H1 (cell line): ENCODE measurements around the gene KATNAL2. TPM values are rescaled to one million over a fixed set of nuclear protein-coding genes. Genes with fewer than 3 reads are reported as not detected.

Experiments used
- CTCF ChIA-PET: fragments of 300-600 bp; sonication (Branson Sonifier 250); formaldehyde crosslinking; loops from one replicate; lab custom pipeline; 2021; ENCODE audit not compliant: partially characterized antibody; lab: Charles Lee
- POLR2A ChIA-PET: fragments of 300-600 bp; sonication (Branson Sonifier 250); formaldehyde crosslinking; loops from one replicate; lab custom pipeline; 2021; ENCODE audit warnings: inconsistent platforms; ENCODE audit not compliant: partially characterized antibody; lab: Charles Lee
- DNase-seq, 2 experiments: peaks; one replicate each; pipeline versions ENCODE4 v3.0.0 to v3.0.0-alpha.2; 2010 to 2022; ENCODE audit warnings: low spot score in 2 of 2, low read depth in 1 of 2, mixed read lengths in 1 of 2
- FAIRE-seq: peaks from 2 replicates; lab custom pipeline; 2011; peaks lifted over from hg19 to GRCh38; lab: Jason Lieb, UNC
- H2AFZ ChIP-seq: 2 replicates; pipeline ENCODE4 v1.8.1; 2012; ENCODE audit warnings: low read length, inconsistent platforms
- H2AK5ac ChIP-seq: 2 replicates; pipeline ENCODE4 v1.6.1; 2013; ENCODE audit warnings: low read depth, low read length
- H2BK120ac ChIP-seq: replicated peaks from 2 replicates; pipeline ENCODE3; 2013; ENCODE audit warnings: low read depth, low read length, inconsistent platforms
- H2BK12ac ChIP-seq: 2 replicates; pipeline ENCODE4 v1.6.1; 2013; ENCODE audit warnings: low read depth, low read length
- H2BK15ac ChIP-seq: 2 replicates; pipeline ENCODE4 v1.6.1; 2013; ENCODE audit warnings: low read length
- H2BK20ac ChIP-seq: 2 replicates; pipeline ENCODE4 v1.6.1; 2013; ENCODE audit warnings: low read length
- H2BK5ac ChIP-seq: 2 replicates; pipeline ENCODE4 v1.6.1; 2013; ENCODE audit warnings: low read depth, low read length
- H3K14ac ChIP-seq: 2 replicates; pipeline ENCODE4 v1.6.1; 2013; ENCODE audit warnings: inconsistent platforms; ENCODE audit not compliant: insufficient read length
- H3K18ac ChIP-seq: 2 replicates; pipeline ENCODE4 v1.6.1; 2013; ENCODE audit warnings: low read length; ENCODE audit errors: extremely low read depth
- H3K23ac ChIP-seq: 2 replicates; pipeline ENCODE4 v1.6.1; 2013; ENCODE audit warnings: inconsistent platforms; ENCODE audit not compliant: insufficient read length
- H3K23me2 ChIP-seq: 2 replicates; pipeline ENCODE4 v1.6.1; 2013; ENCODE audit warnings: low read depth, low read length
- H3K27ac ChIP-seq: 2 replicates; pipeline ENCODE4 v1.6.1; 2011; ENCODE audit warnings: low read depth, low read length, inconsistent platforms
- H3K27me3 ChIP-seq, 4 experiments: replicated peaks in 1 of 4; 1 replicate in 1 of 4; 2 replicates in 3 of 4; pipeline versions ENCODE4 v1.6.1 to v1.8.1; 2011 to 2013; ENCODE audit warnings: low read length in 3 of 4, mild to moderate bottlenecking in 3 of 4, inconsistent platforms in 2 of 4, mixed read lengths in 2 of 4, moderate library complexity in 1 of 4; ENCODE audit not compliant: control insufficient read depth in 3 of 4, insufficient read depth in 3 of 4; ENCODE audit errors: extremely low read depth in 1 of 4
- H3K36me3 ChIP-seq, 4 experiments: 2 replicates each; pipeline versions ENCODE4 v1.6.1 to v1.8.1; 2011 to 2013; ENCODE audit warnings: mild to moderate bottlenecking in 4 of 4, low read length in 3 of 4, moderate library complexity in 2 of 4, control low read depth in 1 of 4, inconsistent platforms in 1 of 4; ENCODE audit not compliant: insufficient read depth in 4 of 4, control insufficient read depth in 2 of 4
- H3K4ac ChIP-seq: replicated peaks from 2 replicates; pipeline ENCODE3; 2013; ENCODE audit warnings: low read length, low read depth, mixed read lengths, inconsistent platforms; ENCODE audit not compliant: insufficient read length
- H3K4me1 ChIP-seq, 4 experiments: replicated peaks in 1 of 4; 1 replicate in 1 of 4; 2 replicates in 3 of 4; pipeline versions ENCODE4 v1.6.1 to v1.8.1; 2011 to 2013; ENCODE audit warnings: low read length in 3 of 4, inconsistent platforms in 2 of 4, mixed read lengths in 1 of 4; ENCODE audit not compliant: insufficient read depth in 4 of 4, control insufficient read depth in 3 of 4
- H3K4me2 ChIP-seq, 2 experiments: 2 replicates each; pipeline versions ENCODE4 v1.6.1 to v1.8.1; 2011 to 2013; ENCODE audit warnings: low read depth in 2 of 2, low read length in 2 of 2, control low read depth in 1 of 2, inconsistent platforms in 1 of 2, mild to moderate bottlenecking in 1 of 2; ENCODE audit not compliant: insufficient read depth in 1 of 2
- H3K4me3 ChIP-seq, 4 experiments: fragments of 200-600, 300-600 bp in 1 of 4; sonication (generic), shearing (Covaris generic), sonication (Bioruptor Twin) in 1 of 4; 2 replicates each; pipeline versions ENCODE4 v1.5.1 to v1.8.1; 2011 to 2016; ENCODE audit warnings: low read length in 4 of 4, low read depth in 3 of 4, control low read depth in 2 of 4, inconsistent platforms in 2 of 4, mild to moderate bottlenecking in 2 of 4, mixed read lengths in 1 of 4, moderate library complexity in 1 of 4; ENCODE audit not compliant: insufficient read depth in 2 of 4; ENCODE audit errors: extremely low read depth in 1 of 4
- H3K56ac ChIP-seq: replicated peaks from 2 replicates; pipeline ENCODE3; 2013; ENCODE audit warnings: low read depth, mild to moderate bottlenecking, mixed read lengths, low read length, inconsistent platforms; ENCODE audit not compliant: insufficient read length
- H3K79me1 ChIP-seq: 2 replicates; pipeline ENCODE4 v1.6.1; 2013; ENCODE audit warnings: low read depth, low read length, control low read depth
- H3K79me2 ChIP-seq, 2 experiments: 2 replicates each; pipeline versions ENCODE4 v1.6.1 to v1.8.1; 2012 to 2013; ENCODE audit warnings: low read length in 2 of 2, mild to moderate bottlenecking in 2 of 2, inconsistent platforms in 1 of 2; ENCODE audit not compliant: insufficient read depth in 2 of 2, control insufficient read depth in 1 of 2
- H3K9ac ChIP-seq, 4 experiments: replicated peaks in 1 of 4; 1 replicate in 1 of 4; 2 replicates in 3 of 4; pipeline versions ENCODE4 v1.6.1 to v1.8.1; 2011 to 2013; ENCODE audit warnings: low read depth in 3 of 4, low read length in 3 of 4, control low read depth in 2 of 4, mild to moderate bottlenecking in 2 of 4, moderate library complexity in 2 of 4, inconsistent platforms in 1 of 4; ENCODE audit errors: extremely low read depth in 1 of 4
- H3K9me3 ChIP-seq, 2 experiments: 2 replicates each; pipeline versions ENCODE4 v1.6.1 to v1.8.1; 2012 to 2013; ENCODE audit warnings: mild to moderate bottlenecking in 2 of 2, moderate library complexity in 2 of 2, control low read depth in 1 of 2, inconsistent platforms in 1 of 2, low read depth in 1 of 2, low read length in 1 of 2, mixed read lengths in 1 of 2; ENCODE audit not compliant: insufficient read depth in 2 of 2
- H4K20me1 ChIP-seq, 2 experiments: replicated peaks in 1 of 2; 2 replicates each; pipeline versions ENCODE3 to v1.8.1; 2011 to 2013; ENCODE audit warnings: inconsistent platforms in 2 of 2, low read length in 2 of 2, mild to moderate bottlenecking in 1 of 2; ENCODE audit not compliant: insufficient read depth in 2 of 2, control insufficient read depth in 1 of 2
- H4K5ac ChIP-seq: 2 replicates; pipeline ENCODE4 v1.6.1; 2013; ENCODE audit warnings: low read length, low read depth, mixed read lengths, inconsistent platforms; ENCODE audit not compliant: insufficient read length
- H4K8ac ChIP-seq: 2 replicates; pipeline ENCODE4 v1.8.0; 2013; ENCODE audit warnings: mild to moderate bottlenecking, moderate library complexity, low read length, inconsistent platforms; ENCODE audit not compliant: insufficient read depth; ENCODE audit errors: extremely low read depth
- H4K91ac ChIP-seq: replicated peaks from 2 replicates; pipeline ENCODE3; 2013; ENCODE audit warnings: low read length, mixed read lengths, inconsistent platforms; ENCODE audit not compliant: insufficient read length
- CBX5 ChIP-seq: fragments of 300-800, 300-1000 bp; sonication (generic); IDR thresholded peaks from 2 replicates; pipeline ENCODE4 v1.7.1; 2016; ENCODE audit warnings: antibody characterized with exemption, low read length, low read depth
- JUND ChIP-seq: IDR thresholded peaks from 2 replicates; pipeline ENCODE4 v1.6.1; 2011; ENCODE audit warnings: mild to moderate bottlenecking, improper control_type of control experiment, low read length
- RFX5 ChIP-seq: IDR thresholded peaks from 2 replicates; pipeline ENCODE4 v1.6.1; 2011; ENCODE audit warnings: low read depth, low read length, improper control_type of control experiment, borderline replicate concordance
- ZNF274 ChIP-seq: IDR thresholded peaks from 2 replicates; pipeline ENCODE4 v1.7.0; 2012; ENCODE audit warnings: low read length, borderline replicate concordance; ENCODE audit errors: extremely low read depth
- WGBS, 2 experiments: shearing (Covaris generic) in 1 of 2; methylation state at CpG; one replicate each; pipeline versions ENCODE4 v1.1.6 to v1.1.7; 2013 to 2015; ENCODE audit warnings: low lambda C conversion rate in 2 of 2, mixed read lengths in 2 of 2, inconsistent platforms in 1 of 2, low coverage in 1 of 2, missing lambda C conversion rate in 1 of 2; ENCODE audit not compliant: insufficient replicate concordance in 2 of 2, insufficient coverage in 1 of 2, insufficient read length in 1 of 2; ENCODE audit errors: extremely low coverage in 1 of 2, missing lambda C conversion rate in 1 of 2; 5-methylcytosine and 5-hydroxymethylcytosine counted together
- polyA plus RNA-seq, 7 experiments: library from polyadenylated mRNA; depleted of rRNA in 3 of 7; stranded (reverse) in 5 of 7; unstranded in 2 of 7; fragments of >200 nt in 5 of 7; fragments of 200-250 nt in 2 of 7; gene quantifications; 1 replicate in 5 of 7; 2 replicates in 1 of 7; 4 replicates in 1 of 7; pipeline versions ENCODE4 v1.2.1 to v1.2.3, GENCODE V29; 2011 to 2013; ENCODE audit warnings: missing spikeins in 2 of 7, mixed read lengths in 2 of 7
- total RNA-seq: library from RNA; stranded (reverse); fragmentation: NEBNext Ultra II Directional; extraction: Animal tissue kit (Norgen Biotek cat#: 25700); gene quantifications from 2 replicates; pipeline ENCODE4 v1.2.1, GENCODE V29; 2021

KATNAL2 gene
- total and polyA plus RNA-seq, 2 of the 8 experiments (the other 6 are each of a cell fraction or from before 2014, with no cell fraction given): 10.0 to 15.2 TPM

DNA sequence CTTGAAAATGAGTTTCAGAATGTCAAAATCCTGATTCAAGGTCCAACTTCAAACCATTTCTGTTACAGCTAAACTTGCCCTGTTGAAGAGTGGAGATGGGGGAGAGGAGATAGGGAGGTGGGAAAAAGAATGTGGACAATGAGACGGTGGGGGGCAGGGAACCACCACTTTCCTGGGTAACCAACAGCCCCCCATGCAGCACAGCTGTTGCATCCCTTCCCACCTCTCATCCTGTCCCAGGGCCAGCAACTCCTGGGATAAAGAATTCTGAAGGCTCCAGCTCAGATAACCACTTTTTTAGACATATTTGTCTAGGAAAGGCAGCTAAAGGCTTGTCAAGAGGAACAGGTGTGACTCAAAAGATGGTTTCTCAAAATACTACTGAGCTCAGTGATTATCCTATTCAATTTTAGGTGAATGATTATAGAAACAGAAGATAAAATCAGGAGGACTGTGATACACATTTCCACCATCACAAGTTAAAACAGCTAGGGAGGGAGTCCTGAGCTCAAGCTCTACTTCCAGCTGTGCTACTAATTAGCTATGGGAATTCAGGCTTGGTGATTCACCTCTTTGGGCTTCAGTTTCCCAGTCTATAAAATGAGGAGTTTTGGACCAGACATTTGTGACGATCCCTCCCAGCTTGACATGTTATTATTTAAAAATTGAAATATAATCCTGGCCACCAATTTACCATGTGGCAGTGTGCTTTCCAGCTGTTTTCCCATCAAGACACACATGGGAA is 196.6 kb downstream of the KATNAL2 start:
- Histone ChIP-seq H4K20me1 (peaks cover 0 to 3% of the 10 kb centered on the region in 2 experiments), H3K14ac (no peak overlapping the region), H3K56ac (no peak overlapping the region), H3K36me3 (peaks cover 0 to 28% (median 7%) of the 10 kb centered on the region in 4 experiments; a peak in 5 of 8 replicates), H2BK15ac (no peak overlapping the region), H3K27me3 (no peaks in the 10 kb centered on the region), H3K4me3 (no peak overlapping the region), H2BK12ac (no peak overlapping the region), H3K79me1 (no peaks in the 10 kb centered on the region; the same call in 1 of the 2 replicates), H3K9ac (no peak overlapping the region), H3K27ac (no peak overlapping the region), H2BK20ac (no peak overlapping the region), H3K4me2 (peak overlapping the region; percentile 41 to 42), H3K18ac (no peak overlapping the region; the same call in 1 of the 2 replicates), H3K23me2 (no peaks in the 10 kb centered on the region; the same call in 1 of the 2 replicates), H4K5ac (no peak overlapping the region), H3K4ac (no peak overlapping the region), H4K8ac (no peak overlapping the region), H2BK120ac (no peak overlapping the region), H2AFZ (no peak overlapping the region), H3K9me3 (no peaks in the 10 kb centered on the region), H3K79me2 (no peaks in the 10 kb centered on the region), H4K91ac (no peak overlapping the region), H2BK5ac (no peak overlapping the region), H2AK5ac (no peak overlapping the region), H3K23ac (no peak overlapping the region), H3K4me1 (peaks cover 5 to 23% (median 12%) of the 10 kb centered on the region in 4 experiments)
- 57% methylated on average over 2 of the region's 2 CpGs; no CpG with 5 or more reads in 1 of the 2 experiments for WGBS, 2 experiments
- no peak for DNase-seq
- CTCF ChIA-PET: interaction anchor here (0.7 to 4.1 kb wide), 13 partner anchors 8 to 640 kb away, joined by 3 to 27 read pairs (median 4); partner anchors contain the start of gene HDHD2
- FAIRE-seq: peak; percentile 92
- TF ChIP-seq ZNF274 (no peak), JUND (peak; percentile 74; the same call in 1 of the 2 replicates), RFX5 (no peak), CBX5 (no peak)
- POLR2A ChIA-PET: interaction anchor here (0.5 to 2.7 kb wide), 5 partner anchors 8 to 148 kb away, joined by 3 to 9 read pairs (median 3); partner anchors contain the start of gene HDHD2
